ENCODE measurements around the gene ARL15.

ARL15 gene

DNA sequence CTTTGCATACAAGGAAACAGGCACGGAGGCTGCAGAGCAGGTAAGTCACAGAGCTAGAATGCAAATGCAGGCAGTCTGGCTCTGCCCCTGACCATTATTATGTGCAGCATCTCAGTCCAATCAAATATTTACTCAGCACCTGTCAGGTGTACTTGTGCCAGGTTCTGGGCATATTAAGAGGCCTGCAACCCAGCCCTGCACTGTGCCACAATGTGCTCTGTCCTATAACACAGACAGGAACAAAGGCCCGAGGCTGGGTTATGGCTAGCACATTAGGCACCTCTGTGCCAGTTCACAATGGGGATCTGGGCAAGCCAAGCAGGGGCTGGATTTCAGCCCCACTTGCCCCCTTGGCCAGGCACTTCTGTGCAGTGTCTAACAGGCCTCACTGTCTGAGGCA, 14.0 kb downstream of the ARL15 start:
- H3K4me3 ChIP-seq (ENCODE audit: control insufficient read depth, low read depth, low read length) = no peak overlapping the region
- DNase-seq (ENCODE audit: low read depth) = no peak
- no peak for TF ChIP-seq CTCF (conservative IDR thresholded peaks at IDR 0.05; ENCODE audit: control insufficient read depth, insufficient read depth, low read depth, low read length)

DNA sequence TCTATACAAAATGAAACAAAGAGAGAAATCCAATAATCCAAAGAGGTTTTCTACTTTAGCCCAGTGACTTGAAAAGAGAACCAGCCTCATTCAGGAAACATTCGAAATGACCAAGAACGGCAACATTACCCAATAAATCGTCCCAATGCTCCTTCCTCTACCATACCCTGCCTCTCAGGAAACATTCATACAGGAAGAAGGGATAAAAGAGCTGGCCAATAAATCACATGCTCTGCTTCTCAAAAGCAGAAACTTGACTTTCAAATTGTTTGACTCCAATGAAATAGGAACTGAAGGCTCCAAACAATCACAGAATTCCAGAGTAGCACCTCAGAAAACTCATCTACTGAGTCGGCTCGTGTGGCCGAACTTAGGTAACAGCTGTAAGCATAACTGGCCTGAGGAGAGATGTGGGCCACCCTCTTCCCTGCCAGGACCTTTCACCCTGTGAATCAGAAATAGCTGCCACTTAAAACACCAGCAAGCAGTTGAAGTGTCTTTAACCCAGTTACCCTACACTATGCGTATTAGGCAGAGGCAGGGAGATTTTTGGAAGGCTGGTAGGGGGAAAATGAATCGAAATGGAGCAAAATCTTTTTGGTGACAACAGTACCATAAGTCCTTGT, 14.6 kb downstream of the ARL15 start:
- DNase-seq (ENCODE audit: low read depth) = no peak
- no peak for TF ChIP-seq CTCF (conservative IDR thresholded peaks at IDR 0.05; ENCODE audit: control insufficient read depth, insufficient read depth, low read depth, low read length)
- no peak overlapping the region for H3K4me3 ChIP-seq (ENCODE audit: control insufficient read depth, low read depth, low read length)

GRCh38 chr5:54294097-54294667, 16.2 kb downstream of the ARL15 start:
- no peak for TF ChIP-seq CTCF (conservative IDR thresholded peaks at IDR 0.05; ENCODE audit: control insufficient read depth, insufficient read depth, low read depth, low read length)
- H3K4me3 ChIP-seq (ENCODE audit: control insufficient read depth, low read depth, low read length) = no peak overlapping the region
- no peak for DNase-seq (ENCODE audit: low read depth)

DNA sequence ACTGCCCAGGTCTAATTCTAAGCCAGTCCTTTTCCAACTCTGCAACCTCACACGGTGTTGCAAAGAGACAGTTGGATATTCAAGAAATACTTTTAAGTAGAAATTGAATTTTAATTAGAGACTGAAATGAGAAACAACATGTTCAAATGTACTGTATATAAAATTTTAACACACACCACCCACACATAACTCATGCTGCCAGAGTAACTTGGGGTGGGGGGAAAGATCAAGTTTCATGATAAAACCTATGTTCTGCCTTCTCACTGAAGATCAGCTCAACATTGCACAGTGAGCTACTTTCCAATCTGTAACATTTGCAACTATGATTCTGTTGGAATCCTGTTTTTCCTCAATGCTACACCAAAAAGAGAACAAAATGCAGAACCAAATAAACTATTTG, 17.5 kb downstream of the ARL15 start:
- H3K4me3 ChIP-seq (ENCODE audit: control insufficient read depth, low read depth, low read length) = no peak overlapping the region
- no peak for TF ChIP-seq CTCF (conservative IDR thresholded peaks at IDR 0.05; ENCODE audit: control insufficient read depth, insufficient read depth, low read depth, low read length)
- DNase-seq (ENCODE audit: low read depth) = no peak

DNA sequence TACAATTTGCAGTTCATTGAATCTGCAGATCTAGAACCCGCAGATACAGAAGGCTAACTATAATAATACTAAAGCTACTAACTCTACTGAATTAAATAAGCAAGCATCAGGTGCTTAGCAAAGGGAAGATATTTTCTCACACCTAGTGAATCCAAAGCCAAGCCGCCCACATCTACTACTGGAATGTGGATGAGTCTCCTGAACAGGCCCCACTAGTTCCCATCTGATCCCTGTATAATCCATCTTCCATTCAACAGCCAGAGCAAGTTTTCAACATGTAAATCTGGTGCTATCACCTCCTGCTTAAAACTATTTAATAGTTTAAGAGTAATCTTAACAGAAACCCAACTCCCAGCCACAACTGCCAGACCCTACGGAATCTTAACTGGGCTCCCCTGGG, 18.9 kb downstream of the ARL15 start:
- no peak for DNase-seq (ENCODE audit: low read depth)
- TF ChIP-seq CTCF (conservative IDR thresholded peaks at IDR 0.05; ENCODE audit: control insufficient read depth, insufficient read depth, low read depth, low read length) = no peak

DNA sequence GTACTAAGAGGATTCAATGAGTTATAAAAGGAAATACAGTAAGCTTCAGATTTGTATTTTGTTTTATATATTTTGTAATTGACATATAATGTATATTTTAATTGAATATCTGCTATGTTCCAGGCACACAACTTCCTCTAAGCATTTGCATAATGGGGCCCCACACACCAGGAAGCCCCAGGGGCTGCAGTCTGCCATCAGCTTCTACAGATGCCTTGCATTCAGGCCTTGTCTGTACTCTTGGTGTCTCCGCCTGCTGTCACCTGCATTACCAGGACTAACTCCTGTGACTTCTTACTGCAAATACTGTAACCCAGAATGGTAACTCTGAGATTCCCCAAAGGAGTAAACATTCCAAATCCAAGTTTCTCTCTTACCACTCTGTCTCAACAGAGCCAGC, 20.6 kb downstream of the ARL15 start:
- TF ChIP-seq CTCF (conservative IDR thresholded peaks at IDR 0.05; ENCODE audit: control insufficient read depth, insufficient read depth, low read depth, low read length) = no peak
- no peak overlapping the region for H3K4me3 ChIP-seq (ENCODE audit: control insufficient read depth, low read depth, low read length)
- no peak for DNase-seq (ENCODE audit: low read depth)

More for the DNA sequence above, 18.9 kb downstream of the ARL15 start:
- H3K4me3 ChIP-seq (ENCODE audit: control insufficient read depth, low read depth, low read length) = no peak overlapping the region

Data from fibroblast of mammary gland (primary cell).